Measurements from ENCODE around the gene AURKAIP1. TPM values are rescaled to one million over a fixed set of nuclear protein-coding genes. Genes with fewer than 3 reads are reported as not detected.
"Not testable (repeated sequence)": the region's sequence is repeated elsewhere in the genome, so short reads cannot be mapped to it uniquely, and the experiment has no call there.

Gene AURKAIP1
- total RNA-seq, 1 experiment from 2014 or later: 196 TPM

- peak overlapping the region in 1 of 3 experiments; percentile 52; a peak in 2 of 7 replicates for H3K27ac Mint-ChIP-seq
- H3K9me3 Mint-ChIP-seq: peaks cover 6 to 14% of the 10 kb centered on the region in 2 experiments; a peak in 4 of 5 replicates
- no peak overlapping the region for H4K91ac ChIP-seq (ENCODE audit: insufficient read length, low read depth, low read length)
- H2AFZ ChIP-seq (ENCODE audit: low read length): no peak overlapping the region
- H3K36me3 Mint-ChIP-seq (ENCODE audit: insufficient read depth in 1 of 3, low read depth in 3 of 3): peaks cover 7 to 18% (median 15%) of the 10 kb centered on the region in 3 experiments
- H3K27ac ChIP-seq (ENCODE audit: insufficient read length, low read depth, low read length): no peak overlapping the region
- no peak overlapping the region for H3T11ph ChIP-seq (ENCODE audit: low read length)
- TF ChIP-seq CTCF (conservative IDR thresholded peaks at IDR 0.05): no peak
- no peak overlapping the region for H3K23ac ChIP-seq (ENCODE audit: insufficient read length, low read depth, low read length)
- no CpG with 5 or more reads among the region's 13 CpGs for WGBS (ENCODE audit: extremely low coverage, insufficient read length, low lambda C conversion rate)
- peaks cover 2% of the 10 kb centered on the region for H3K27me3 Mint-ChIP-seq (ENCODE audit: low read depth)
- H3K18ac ChIP-seq (ENCODE audit: insufficient read length, low read depth, low read length): no peak overlapping the region
- H2BK5ac ChIP-seq (ENCODE audit: insufficient read length, low read length): no peak overlapping the region
- H2BK12ac ChIP-seq (ENCODE audit: insufficient read length, low read depth, low read length): no peak overlapping the region
- H3K4me2 ChIP-seq (ENCODE audit: insufficient read depth, insufficient read length, low read length): no peak overlapping the region
- DNase-seq: no peak
- H2BK15ac ChIP-seq (ENCODE audit: low read depth, low read length): no peak overlapping the region
- no peak overlapping the region for H3K9ac ChIP-seq (ENCODE audit: extremely low read depth, insufficient read length, low read length)
- no peak overlapping the region for H2AK5ac ChIP-seq (ENCODE audit: insufficient read length, low read length)
- no peak overlapping the region for H3K14ac ChIP-seq (ENCODE audit: insufficient read depth, low read length)
- no peak overlapping the region for H3K56ac ChIP-seq (ENCODE audit: insufficient read length, low read depth, low read length)
- no peaks in the 10 kb centered on the region for H3K9me3 ChIP-seq (ENCODE audit: control insufficient read depth, low read depth, low read length)
- H4K5ac ChIP-seq (ENCODE audit: insufficient read length, low read depth, low read length): no peak overlapping the region
- H2BK120ac ChIP-seq (ENCODE audit: low read depth, low read length, poor library complexity, severe bottlenecking): no peak overlapping the region
- H3K4ac ChIP-seq (ENCODE audit: low read depth, low read length): no peak overlapping the region
- no peaks in the 10 kb centered on the region for H3K4me1 ChIP-seq (ENCODE audit: insufficient read depth, low read length)
- H3K79me1 ChIP-seq (ENCODE audit: insufficient read depth, low read depth, low read length, poor library complexity, severe bottlenecking): no peaks in the 10 kb centered on the region
- no peaks in the 10 kb centered on the region for H3K79me2 ChIP-seq (ENCODE audit: insufficient read depth, low read length)
- no peaks in the 10 kb centered on the region for H3K27me3 ChIP-seq (ENCODE audit: insufficient read depth, low read length)
- H3K23me2 ChIP-seq (ENCODE audit: insufficient read length, low read depth, low read length, poor library complexity, severe bottlenecking): no peaks in the 10 kb centered on the region
- H3K4me3 Mint-ChIP-seq: no peak overlapping the region
- no peak overlapping the region for H4K8ac ChIP-seq (replicated peaks; ENCODE audit: insufficient read length, low read depth, low read length)
- H3K4me1 Mint-ChIP-seq: peaks cover 36 to 37% of the 10 kb centered on the region in 2 experiments
- H2BK20ac ChIP-seq (ENCODE audit: low read depth, low read length, poor library complexity, severe bottlenecking): no peak overlapping the region
- no peaks in the 10 kb centered on the region for H4K20me1 ChIP-seq (ENCODE audit: control insufficient read depth, insufficient read depth, insufficient read length)
Observed at GRCh38 chr1:1415751-1416150, 40.7 kb upstream of the AURKAIP1 start.

- H3K27me3 Mint-ChIP-seq (ENCODE audit: low read depth); H3K18ac ChIP-seq (ENCODE audit: insufficient read length, low read depth, low read length); H2BK5ac ChIP-seq (ENCODE audit: insufficient read length, low read length); H3K14ac ChIP-seq (ENCODE audit: insufficient read depth, low read length); H4K5ac ChIP-seq (ENCODE audit: insufficient read length, low read depth, low read length); H3K4me2 ChIP-seq (ENCODE audit: insufficient read depth, insufficient read length, low read length); H3K9me3 ChIP-seq (ENCODE audit: control insufficient read depth, low read depth, low read length); H2BK20ac ChIP-seq (ENCODE audit: low read depth, low read length, poor library complexity, severe bottlenecking); H2BK12ac ChIP-seq (ENCODE audit: insufficient read length, low read depth, low read length); H4K91ac ChIP-seq (ENCODE audit: insufficient read length, low read depth, low read length); H3K4ac ChIP-seq (ENCODE audit: low read depth, low read length); H3T11ph ChIP-seq (ENCODE audit: low read length); H3K23me2 ChIP-seq (ENCODE audit: insufficient read length, low read depth, low read length, poor library complexity, severe bottlenecking); H2AK5ac ChIP-seq (ENCODE audit: insufficient read length, low read length); H2AFZ ChIP-seq (ENCODE audit: low read length); DNase-seq; H3K27ac Mint-ChIP-seq; H2BK120ac ChIP-seq (ENCODE audit: low read depth, low read length, poor library complexity, severe bottlenecking); H3K4me1 ChIP-seq (ENCODE audit: insufficient read depth, low read length); H3K27me3 ChIP-seq (ENCODE audit: insufficient read depth, low read length); H3K9ac ChIP-seq (ENCODE audit: extremely low read depth, insufficient read length, low read length); H4K8ac ChIP-seq (replicated peaks; ENCODE audit: insufficient read length, low read depth, low read length); H3K79me2 ChIP-seq (ENCODE audit: insufficient read depth, low read length); H3K79me1 ChIP-seq (ENCODE audit: insufficient read depth, low read depth, low read length, poor library complexity, severe bottlenecking); H4K20me1 ChIP-seq (ENCODE audit: control insufficient read depth, insufficient read depth, insufficient read length); H2BK15ac ChIP-seq (ENCODE audit: low read depth, low read length); H3K27ac ChIP-seq (ENCODE audit: insufficient read length, low read depth, low read length); H3K4me3 Mint-ChIP-seq; H3K56ac ChIP-seq (ENCODE audit: insufficient read length, low read depth, low read length); H3K23ac ChIP-seq (ENCODE audit: insufficient read length, low read depth, low read length): not testable (repeated sequence)
- H3K36me3 Mint-ChIP-seq (ENCODE audit: insufficient read depth in 1 of 3, low read depth in 3 of 3): peaks cover 10 to 29% (median 28%) of the 10 kb centered on the region in 3 experiments
- peaks cover 6 to 14% of the 10 kb centered on the region in 2 experiments; a peak in 4 of 5 replicates for H3K9me3 Mint-ChIP-seq
- H3K4me1 Mint-ChIP-seq: peaks cover 41 to 43% of the 10 kb centered on the region in 2 experiments
- WGBS (ENCODE audit: extremely low coverage, insufficient read length, low lambda C conversion rate): no CpG with 5 or more reads among the region's 11 CpGs
Observed at GRCh38 chr1:1412311-1412902, 37.4 kb upstream of the AURKAIP1 start.

Data from H9 (cell line).